Cortex of kidney (tissue), 1 donor: ENCODE data around the gene KRTAP5-3.
"Not testable (repeated sequence)": the region's sequence is repeated elsewhere in the genome, so short reads cannot be mapped to it uniquely, and the experiment has no call there.

Experiments
- DNase-seq: peaks from one replicate; lab custom pipeline; 2025; lab: John Stamatoyannopoulos, UW

KRTAP5-3 gene

GRCh38 chr11:1619449-1619848, 11.2 kb upstream of the KRTAP5-3 start:
- DNase-seq = no peak

GRCh38 chr11:1618231-1618630, 10.0 kb upstream of the KRTAP5-3 start:
- DNase-seq = no peak

GRCh38 chr11:1607901-1608300, 362 bp downstream of the KRTAP5-3 start:
- not testable (repeated sequence) for DNase-seq

DNA sequence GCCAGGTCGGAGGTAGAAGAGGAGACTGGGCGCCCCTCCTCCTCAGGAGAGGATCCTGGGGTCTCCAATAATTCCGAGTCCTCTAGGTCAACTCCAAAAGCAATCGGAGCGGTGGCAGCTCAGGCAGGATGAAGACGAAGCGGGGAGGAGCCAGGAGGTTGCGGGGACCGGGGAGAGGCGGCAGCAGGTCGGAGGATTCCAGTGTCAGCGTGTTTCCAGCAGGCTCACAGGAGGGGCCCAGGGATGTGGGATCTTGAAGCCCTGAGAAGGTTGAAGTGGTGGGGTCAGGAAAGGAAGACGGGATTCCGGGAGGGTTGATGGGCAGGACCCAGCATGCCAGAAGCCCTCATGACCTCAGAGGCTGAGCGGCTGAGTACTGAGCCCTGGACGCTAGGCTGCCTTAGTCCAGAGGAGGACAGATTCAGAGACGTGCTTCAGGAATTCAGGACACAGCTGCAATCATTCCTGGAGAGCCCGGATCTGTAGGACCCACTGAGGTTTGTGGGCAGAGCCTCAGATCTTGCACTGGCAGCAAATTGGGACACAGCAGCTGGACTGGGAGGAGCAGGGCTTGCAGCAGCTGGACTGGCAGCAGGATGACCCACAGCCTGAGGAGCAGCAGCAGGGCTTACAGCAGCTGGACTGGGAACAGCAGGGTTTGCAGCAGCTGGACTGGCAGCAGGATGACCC, 962 bp downstream of the KRTAP5-3 start:
- DNase-seq = not testable (repeated sequence)

DNA sequence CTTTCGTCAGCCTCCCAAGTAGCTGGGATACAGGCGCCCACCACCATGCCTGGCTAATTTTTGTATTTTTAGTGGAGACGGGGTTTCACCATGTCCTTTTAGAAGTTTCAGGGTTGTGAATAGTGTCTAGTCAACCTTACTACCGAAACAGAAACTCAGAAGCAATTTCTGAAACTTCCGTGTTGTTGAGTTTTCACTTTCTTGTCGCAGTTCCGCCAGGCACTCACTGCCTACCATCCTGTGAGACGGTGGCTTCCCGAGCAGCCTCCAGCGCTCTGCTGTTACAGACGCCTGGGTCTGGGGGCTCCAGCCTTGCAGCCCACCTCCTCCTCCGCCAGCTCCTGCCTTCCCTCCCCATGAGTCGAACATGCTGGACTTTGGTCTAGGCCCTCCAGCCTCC, 2.3 kb downstream of the KRTAP5-3 start:
- DNase-seq = not testable (repeated sequence)

- no peak for DNase-seq
These were observed 3.6 kb downstream of the KRTAP5-3 start for GRCh38 chr11:1604711-1605110.

GRCh38 chr11:1604181-1604580, 4.1 kb downstream of the KRTAP5-3 start:
- no peak for DNase-seq

DNA sequence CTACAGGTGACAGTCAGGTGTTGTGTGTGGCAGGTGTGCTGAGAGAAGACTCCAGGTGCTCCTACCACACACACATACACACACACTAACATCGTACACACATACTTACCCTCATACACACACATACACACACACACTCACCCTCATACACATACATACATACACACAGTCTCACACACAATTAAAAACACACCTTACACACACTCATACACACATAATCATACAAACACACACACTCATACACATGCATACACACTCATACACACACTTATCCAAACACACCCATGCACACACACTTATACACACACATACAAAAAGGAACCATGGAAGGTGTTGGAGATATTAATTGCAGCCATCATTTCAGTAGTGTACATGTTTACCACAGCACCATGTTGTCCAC, 4.6 kb downstream of the KRTAP5-3 start:
- no peak for DNase-seq

DNA sequence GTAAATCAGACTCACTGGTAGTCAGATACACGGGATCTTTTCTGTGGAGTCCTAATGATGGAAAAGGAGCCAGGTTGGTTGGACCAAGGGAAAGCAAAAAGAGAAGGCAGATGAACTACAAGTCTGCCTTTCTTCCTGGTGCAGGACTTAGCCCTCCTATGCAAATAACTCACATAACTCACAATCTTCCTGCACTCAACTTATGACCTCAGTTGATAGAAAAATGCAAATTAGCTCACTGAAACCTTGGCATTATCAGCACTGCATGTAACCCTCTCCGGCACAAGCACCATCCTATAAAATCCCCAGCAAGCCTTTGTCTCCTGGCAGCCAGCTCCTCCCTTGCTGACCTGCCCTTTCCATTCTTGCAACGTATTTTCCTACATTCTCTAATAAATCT, 6.6 kb downstream of the KRTAP5-3 start:
- not testable (repeated sequence) for DNase-seq

DNA sequence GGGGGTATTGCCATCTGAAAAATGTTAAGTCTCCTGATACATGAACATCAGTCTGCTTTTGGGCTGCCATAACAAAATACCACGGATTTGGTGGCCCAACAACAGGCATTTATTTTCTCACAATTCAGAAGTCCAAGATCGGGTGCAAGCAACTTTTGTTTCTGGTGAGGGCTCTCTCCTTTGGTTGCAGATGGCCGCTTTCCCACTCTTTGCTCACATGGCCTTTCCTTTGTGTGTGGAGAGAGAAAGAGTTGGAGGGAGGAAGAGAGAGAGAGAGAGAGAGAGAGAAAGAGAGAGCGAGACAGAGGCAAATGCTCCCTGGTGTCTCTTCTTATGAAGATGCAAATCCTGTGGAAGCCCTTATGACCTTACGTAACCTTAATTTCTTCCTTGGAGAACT, 7.6 kb downstream of the KRTAP5-3 start:
- no peak for DNase-seq

GRCh38 chr11:1598816-1599215, 9.4 kb downstream of the KRTAP5-3 start:
- no peak for DNase-seq

- not testable (repeated sequence) for DNase-seq
These were observed 9.9 kb downstream of the KRTAP5-3 start for GRCh38 chr11:1598406-1598805.

DNA sequence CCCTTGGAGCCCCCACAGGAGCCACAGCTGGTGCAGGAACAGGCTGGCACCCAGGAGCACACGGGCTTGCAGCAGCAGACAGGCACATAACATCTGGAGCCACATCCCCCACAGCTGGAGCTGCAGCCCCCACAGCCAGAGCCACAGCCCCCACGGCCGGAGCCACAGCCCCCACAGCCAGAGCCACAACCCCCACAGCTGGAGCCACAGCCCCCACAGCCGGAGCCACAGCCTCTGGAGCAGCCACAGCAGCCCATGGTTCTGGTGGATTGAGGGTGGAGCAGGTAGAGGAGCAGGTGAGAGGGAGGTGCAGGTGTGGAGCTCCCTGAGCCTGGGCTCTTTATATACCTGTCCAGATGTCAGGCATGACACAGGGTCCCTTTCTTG, 10.3 kb downstream of the KRTAP5-3 start, which contains the start of gene KRTAP5-2:
TSS of gene KRTAP5-2 (minus strand) at position 301 of the 387 bp plus-strand sequence. CDS start at position 257, 44 bp downstream.
- no peak for DNase-seq

DNA sequence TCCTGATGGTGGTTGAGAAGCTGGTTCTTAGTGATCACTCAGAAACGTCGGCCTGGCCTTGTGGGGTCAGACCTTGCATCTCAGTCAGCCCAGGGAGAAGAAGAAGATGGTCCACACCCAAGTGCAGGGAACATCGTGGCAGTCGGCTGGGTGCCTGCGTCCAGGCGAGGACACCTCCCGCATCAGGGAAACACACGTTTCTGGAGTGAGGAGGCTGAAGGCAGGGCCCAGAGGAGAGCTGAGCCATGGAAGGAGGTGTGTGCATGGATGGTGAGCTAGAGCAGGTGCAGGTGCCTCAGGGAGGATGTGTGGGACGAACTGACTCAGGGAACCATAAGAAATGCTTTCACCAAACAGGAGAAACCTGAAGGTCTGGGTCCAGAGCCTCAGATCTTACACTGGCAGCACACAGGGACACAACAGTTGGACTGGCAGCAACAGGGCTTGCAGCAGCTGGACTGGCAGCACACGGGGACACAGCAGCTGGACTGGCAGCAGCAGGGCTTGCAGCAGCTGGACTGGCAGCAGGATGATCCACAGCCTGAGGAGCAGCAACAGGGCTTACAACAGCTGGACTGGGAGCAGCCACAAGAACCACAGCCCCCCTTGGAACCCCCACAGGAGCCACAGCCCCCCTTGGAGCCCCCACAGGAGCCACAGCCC, 10.8 kb downstream of the KRTAP5-3 start:
- DNase-seq = no peak

DNA sequence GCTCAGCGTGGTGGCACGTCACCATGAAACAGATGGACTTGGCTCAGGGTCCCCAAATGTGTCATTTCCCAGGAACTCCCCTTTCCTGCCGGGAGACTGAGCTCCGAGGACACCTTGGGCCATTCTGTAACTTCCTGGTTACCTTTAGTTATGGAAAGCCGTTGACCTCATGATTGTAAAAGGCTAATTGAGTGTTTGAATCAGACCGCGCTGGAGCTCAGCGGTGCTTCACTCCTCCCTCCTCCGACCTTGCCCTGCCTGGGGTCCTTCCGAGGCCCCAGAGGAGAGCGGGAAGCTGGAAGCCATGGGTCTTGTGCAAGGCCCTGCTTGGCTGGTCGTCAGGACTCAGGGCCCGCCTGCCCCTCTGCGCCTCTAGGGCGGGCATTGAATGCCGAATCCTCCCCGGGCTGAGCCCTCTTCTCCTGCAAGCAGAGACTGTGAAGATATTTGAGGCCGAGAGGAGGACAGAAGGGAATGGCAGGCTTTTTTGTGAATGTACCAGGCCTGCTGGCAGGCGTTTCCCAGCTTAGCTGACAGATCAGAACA, 11.6 kb downstream of the KRTAP5-3 start:
- not testable (repeated sequence) for DNase-seq

GRCh38 chr11:1595994-1596575, 12.2 kb downstream of the KRTAP5-3 start:
- not testable (repeated sequence) for DNase-seq

- no peak for DNase-seq
These were observed 15.6 kb downstream of the KRTAP5-3 start for GRCh38 chr11:1592628-1593027.

DNA sequence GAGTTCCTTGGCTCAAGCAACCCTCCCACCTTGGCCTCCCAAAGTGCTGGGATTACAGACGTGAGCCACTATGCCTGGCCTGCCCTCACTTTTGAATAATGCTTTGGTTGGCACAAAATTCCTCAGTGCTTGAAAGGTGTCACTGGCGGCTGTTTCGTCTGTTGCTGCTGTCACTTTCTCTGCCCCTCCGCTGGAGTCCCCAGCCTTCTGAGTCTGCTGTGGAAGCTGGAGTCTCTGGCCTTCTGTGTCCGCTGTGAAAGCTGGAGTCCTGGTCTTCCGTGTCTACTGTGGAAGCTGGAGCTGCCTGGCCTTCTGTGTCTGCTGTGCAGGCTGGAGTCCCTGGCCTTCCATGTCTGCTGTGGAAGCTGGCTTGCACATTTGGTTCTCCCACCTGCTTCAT, 18.3 kb downstream of the KRTAP5-3 start:
- DNase-seq = no peak

- DNase-seq = not testable (repeated sequence)
These were observed 18.9 kb downstream of the KRTAP5-3 start for GRCh38 chr11:1589191-1589963.

DNA sequence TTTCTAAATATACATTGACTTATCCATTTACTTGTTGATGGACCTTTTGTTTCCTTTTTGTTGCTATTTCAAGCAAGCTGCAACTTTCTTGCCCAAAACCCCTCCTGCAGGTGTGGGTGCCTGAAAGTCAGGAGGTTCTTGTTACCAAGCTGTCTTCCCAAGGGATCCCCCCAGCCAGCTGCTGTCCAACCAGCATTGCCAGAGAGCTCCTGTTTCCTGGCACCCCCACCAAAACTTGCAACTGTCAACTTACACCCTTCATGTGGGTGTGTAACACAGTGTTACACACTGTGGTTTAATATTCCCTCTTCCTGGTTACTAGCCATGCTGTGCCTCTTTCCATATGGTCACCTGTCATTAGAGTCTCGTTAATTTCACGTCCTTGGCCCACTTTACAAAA, 21.6 kb downstream of the KRTAP5-3 start:
- no peak for DNase-seq

DNA sequence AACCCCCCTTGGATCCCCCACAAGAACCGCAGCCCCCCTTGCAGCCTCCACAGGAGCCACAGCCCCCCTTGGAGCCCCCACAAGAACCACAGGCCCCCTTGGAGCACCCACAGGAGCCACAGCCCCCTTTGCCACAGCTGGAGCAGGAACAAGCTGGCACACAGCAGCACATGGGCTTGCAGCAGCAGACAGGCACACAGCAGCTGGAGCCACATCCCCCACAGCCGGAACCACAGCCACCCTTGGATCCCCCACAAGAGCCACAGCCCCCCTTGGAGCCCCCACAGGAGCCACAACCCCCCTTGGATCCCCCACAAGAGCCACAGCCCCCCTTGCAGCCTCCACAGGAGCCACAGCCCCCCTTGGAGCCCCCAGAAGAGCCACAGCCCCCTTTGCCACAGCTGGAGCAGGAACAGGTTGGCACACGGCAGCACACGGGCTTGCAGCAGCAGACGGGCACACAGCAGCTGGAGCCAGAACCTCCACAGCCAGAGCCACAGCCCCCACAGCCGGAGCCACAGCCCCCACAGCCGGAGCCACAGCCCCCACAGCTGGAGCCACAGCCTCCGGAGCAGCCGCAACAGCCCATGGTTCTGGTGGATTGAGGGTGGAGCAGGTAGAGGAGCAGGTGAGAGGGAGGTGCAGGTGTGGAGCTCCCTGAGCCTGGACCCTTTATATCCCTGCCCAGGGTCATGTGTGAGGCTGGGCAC, 23.4 kb downstream of the KRTAP5-3 start, which contains the start of gene KRTAP5-1:
TSS of gene KRTAP5-1 (minus strand) at position 623 of the 710 bp plus-strand sequence. CDS start at position 589, 34 bp downstream.
- not testable (repeated sequence) for DNase-seq
